Ramos (cell line): ENCODE measurements around the gene TAS2R41.
"Not testable (repeated sequence)": the region's sequence is repeated elsewhere in the genome, so short reads cannot be mapped to it uniquely, and the experiment has no call there.

Experiments used
- in situ Hi-C: fragments of 300-500 bp; cut with MboI; formaldehyde crosslinking; loops from one replicate; pipeline ENCODE4 v1.14.3; 2022; ENCODE audit warnings: low sequenced_read_pairs; ENCODE audit not compliant: unreplicated experiment

Gene TAS2R41

GRCh38 chr7:143455942-143456341 is 21.7 kb upstream of the TAS2R41 start:
- in situ Hi-C loops: no loop called here

- in situ Hi-C loops: no loop called here
Observed at GRCh38 chr7:143456992-143457793, 20.5 kb upstream of the TAS2R41 start.

DNA sequence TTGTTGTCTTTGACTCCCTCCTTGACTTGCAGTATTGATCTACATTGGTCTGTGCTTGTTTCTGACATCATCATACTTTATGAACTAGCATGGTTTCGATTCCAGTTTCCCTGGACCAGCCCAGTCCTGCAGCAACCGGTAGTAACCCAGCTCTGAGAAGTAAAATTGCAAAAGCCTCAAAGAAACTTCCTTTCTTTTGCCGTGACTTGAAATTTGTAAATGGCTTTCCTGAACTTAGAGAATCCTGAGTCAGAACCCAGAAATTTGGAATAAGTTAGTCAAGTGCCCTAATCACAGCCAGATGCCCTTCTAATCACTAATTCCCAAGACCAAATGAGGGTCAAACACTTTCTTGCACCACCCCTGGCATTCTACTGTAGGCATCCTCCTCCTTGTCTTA is 19.4 kb upstream of the TAS2R41 start:
- in situ Hi-C loops: no loop called here

DNA sequence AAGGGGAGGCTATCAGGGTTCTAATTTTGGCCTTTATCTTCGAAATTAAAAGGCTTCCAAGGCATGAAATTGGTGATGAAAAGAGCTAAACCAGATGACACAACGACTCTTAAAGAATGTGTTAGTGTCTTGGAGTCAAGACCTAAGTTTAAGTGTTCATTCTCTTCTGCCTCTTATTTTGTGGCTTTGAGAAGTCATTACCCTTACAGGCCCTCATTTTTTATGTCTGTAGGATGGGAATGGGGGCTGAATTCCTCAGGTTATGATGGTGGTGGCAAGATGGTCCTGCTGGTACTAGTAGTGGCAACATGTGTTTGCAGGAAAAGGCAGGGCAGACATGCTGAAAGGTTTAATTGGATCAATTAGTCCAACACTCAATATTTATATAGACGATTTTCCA is 19.0 kb upstream of the TAS2R41 start:
- in situ Hi-C loops: no loop called here

DNA sequence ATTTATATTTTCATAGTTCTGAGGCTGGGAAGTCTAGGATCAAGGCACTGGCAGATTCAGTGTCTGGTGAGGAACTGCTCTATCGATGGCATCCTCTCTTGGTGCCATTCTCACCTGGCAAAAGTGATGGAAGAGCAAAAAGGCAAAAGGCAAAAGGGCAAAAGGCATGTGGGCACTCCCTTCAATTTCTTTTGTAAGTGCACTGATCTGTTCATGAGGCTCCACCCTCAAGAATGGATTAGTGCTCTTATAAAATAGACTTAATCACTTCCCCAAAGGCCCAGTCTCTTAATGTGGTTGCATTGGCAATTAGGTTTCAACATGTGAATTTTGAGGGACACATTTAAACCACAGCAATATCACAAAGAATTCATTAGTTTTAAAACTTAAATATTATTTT is 18.3 kb upstream of the TAS2R41 start:
- in situ Hi-C loops: no loop called here

- in situ Hi-C loops: no loop called here
Observed at GRCh38 chr7:143460271-143460979, 17.2 kb upstream of the TAS2R41 start.

DNA sequence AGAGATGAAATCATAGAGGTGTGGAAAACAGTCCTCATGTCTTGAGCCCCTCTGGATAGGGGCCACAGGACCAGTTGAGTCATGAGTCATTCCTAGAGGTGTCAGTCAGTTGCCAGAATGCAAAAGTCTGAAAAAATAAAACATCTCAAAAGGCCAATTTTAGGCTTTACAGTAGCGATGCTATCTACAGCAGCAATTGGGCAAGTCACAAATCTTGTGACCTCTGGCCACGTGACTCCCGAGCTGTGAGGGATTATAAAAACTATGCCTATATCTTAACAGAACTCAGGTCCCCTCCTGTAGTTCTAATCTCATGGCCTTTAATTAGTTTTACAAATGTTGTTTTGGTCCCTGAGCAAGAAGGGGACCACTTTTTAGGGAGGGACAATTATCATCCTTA is 15.6 kb upstream of the TAS2R41 start:
- in situ Hi-C loops: no loop called here

- in situ Hi-C loops: no loop called here
Observed at GRCh38 chr7:143463556-143463955, 14.1 kb upstream of the TAS2R41 start.

DNA sequence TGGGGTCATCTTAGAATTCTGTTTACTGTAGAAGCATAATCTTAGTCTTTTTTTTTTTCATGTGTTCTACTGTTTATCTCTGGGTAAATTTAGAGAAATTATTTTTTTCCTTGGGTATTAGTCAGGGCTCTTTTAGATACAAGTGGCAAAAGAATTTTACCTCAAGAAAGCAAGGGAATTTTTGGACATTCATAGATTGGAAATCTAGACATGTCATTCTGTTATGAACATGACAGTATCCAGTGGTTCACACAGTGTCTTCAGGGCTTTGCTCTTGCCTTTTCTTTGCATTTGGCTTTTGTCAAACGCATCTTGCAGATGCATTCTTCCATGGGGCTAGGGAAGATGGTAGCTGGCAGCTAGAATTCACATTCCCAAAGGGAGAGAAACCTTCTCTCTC is 13.7 kb upstream of the TAS2R41 start:
- in situ Hi-C loops: no loop called here

GRCh38 chr7:143467724-143468123 is 9.9 kb upstream of the TAS2R41 start:
- in situ Hi-C loops: no loop called here

DNA sequence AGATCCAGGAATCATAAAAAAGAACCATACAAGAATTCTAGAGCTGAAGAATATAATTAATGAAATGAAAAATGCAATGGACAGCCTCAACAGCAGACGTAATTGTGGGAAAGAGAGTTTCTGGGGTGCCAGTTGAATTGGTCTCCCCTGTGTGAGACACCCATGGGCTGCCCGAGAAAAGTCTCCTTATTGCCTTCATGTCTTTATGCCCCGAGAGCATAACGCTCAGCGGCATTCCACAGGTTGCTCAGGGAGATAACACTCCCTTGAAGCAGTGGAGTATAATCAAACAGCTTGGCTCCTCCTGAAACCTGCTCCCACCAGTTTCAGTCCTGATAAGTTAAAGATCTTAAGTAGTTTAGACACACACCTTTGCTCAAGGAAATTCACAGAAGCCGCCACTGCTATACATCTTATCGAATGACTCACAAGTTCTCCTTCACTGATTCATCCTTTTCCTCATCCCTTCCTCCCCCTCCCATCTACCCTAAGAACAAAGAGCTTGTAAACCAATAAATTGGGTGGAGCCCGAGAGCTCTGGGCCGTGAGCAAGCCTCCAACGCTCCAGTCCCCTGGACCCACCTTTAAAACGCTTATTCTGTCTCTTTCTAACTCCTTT is 5.5 kb upstream of the TAS2R41 start:
- in situ Hi-C loops: not testable (repeated sequence)

GRCh38 chr7:143479055-143479766 is 1.5 kb downstream of the TAS2R41 start:
- in situ Hi-C loops: no loop called here

GRCh38 chr7:143480501-143480900 is 2.8 kb downstream of the TAS2R41 start:
- in situ Hi-C loops: no loop called here

DNA sequence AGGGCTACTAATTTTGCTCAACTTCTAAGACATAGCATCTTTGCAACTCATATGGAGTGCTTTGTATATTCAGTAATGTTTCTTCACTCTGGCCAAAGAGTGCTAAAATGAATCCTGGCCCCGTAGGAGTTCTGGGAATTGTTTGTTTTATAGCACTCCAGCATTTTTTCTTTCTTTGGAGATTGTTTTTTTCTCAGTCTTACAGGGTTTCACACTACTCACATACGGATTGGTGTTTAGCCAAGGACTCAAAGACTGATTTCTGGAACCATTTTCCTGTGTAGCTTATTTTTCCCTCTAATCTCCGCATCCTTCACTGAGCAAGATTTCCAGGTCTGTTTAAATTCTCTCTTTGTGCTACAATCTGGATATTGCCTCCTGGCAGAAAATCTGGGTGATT is 6.4 kb downstream of the TAS2R41 start:
- in situ Hi-C loops: no loop called here

DNA sequence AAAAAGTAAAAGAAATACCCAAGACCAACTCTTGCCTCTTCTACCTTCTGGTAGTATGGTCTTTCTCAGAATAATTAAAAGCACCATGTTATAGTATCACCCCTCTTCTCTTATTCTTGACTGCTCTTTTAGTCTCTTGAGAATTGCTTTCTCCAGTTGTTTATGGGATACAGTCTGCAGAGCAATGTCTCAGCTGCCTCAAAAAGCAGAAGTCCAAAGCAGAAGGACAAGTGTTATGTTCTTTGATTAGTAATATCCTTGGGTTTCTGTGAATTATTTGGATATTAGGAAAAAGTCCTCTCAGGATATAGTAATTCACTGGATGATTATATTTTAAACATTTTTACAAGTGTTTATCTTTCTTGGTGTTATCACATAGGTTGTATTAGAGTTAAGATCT is 7.4 kb downstream of the TAS2R41 start:
- in situ Hi-C loops: no loop called here

- in situ Hi-C loops: no loop called here
Observed at GRCh38 chr7:143485500-143485899, 7.8 kb downstream of the TAS2R41 start.

DNA sequence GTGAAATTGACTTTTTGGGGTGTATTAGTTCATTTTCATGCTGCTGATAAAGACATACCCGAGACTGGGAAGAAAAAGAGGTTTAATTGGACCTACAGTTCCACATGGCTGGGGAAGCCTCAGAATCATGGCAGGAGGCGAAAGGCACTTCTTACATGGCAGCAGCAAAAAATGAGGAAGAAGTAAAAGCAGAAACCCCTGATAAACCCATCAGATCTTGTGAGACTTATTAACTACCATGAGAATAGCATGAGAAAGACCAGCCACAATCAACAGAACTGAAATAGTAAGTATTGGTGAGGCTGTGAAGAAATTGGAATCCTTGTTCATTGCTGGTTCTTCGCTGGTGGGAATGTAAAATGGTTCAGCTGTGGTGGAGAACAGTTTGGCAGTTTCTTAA is 8.6 kb downstream of the TAS2R41 start:
- in situ Hi-C loops: not testable (repeated sequence)

DNA sequence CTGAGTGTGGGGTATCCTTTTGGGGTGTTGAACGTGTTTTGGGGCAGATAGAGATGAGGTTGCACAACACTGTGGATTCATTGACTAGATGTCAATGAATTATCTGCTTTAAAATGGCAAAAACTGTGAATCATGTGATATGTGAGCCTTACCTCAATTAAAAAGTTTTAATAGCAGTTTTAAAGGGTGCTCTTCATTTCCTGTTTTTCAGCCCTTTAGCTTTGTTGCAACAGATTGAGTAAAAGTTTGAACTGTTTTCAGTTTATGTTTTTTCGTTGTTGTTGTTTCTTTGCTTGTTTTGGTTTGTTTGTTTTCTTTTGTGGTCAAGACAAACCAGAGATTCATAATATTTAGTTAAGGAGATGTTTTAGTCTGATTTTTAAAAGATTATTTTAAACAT is 9.4 kb downstream of the TAS2R41 start:
- in situ Hi-C loops: no loop called here

DNA sequence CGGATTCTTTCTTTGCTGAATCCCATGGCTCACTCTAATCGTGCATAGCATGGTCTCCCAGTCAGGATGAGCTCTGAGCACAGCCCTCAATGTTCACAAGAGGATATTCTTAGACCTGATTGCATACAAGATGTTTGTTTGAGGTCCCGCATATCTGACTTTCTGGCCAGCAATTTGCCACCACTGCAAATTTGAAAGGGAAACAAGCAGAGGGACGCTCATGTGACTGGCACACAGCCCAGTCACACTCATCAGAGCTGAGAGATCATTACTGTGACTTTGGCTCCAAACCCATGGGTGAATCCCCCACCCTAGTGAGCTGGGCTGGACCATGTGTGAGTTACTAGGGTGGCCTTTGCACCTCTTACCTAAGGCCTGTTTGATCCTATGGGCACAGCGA is 9.9 kb downstream of the TAS2R41 start:
- in situ Hi-C loops: no loop called here

GRCh38 chr7:143490717-143491306 is 13.1 kb downstream of the TAS2R41 start:
- in situ Hi-C loops: no loop called here
